Astrocyte (in vitro differentiated cells and primary cell): ENCODE results near the gene FMOD. TPM values are rescaled to one million over a fixed set of nuclear protein-coding genes. Genes with fewer than 3 reads are reported as not detected.

Experiments
- DNase-seq: peaks from one replicate; pipeline ENCODE4 v3.0.0-alpha.2; 2010; ENCODE audit warnings: low read depth
- FAIRE-seq: peaks from 2 replicates; lab custom pipeline; 2011; peaks lifted over from hg19 to GRCh38; lab: Jason Lieb, UNC
- H2AFZ ChIP-seq: 2 replicates; pipeline ENCODE4 v1.6.0; 2012; ENCODE audit warnings: low read depth, low read length, inconsistent platforms
- H3K27ac ChIP-seq: 2 replicates; pipeline ENCODE4 v1.5.1; 2011; ENCODE audit warnings: low read depth, low read length, inconsistent platforms
- H3K27me3 ChIP-seq: 2 replicates; pipeline ENCODE4 v1.6.0; 2011; ENCODE audit warnings: low read length, inconsistent platforms; ENCODE audit not compliant: insufficient read depth
- H3K36me3 ChIP-seq: 2 replicates; pipeline ENCODE4 v1.5.1; 2011; ENCODE audit warnings: low read length, inconsistent platforms; ENCODE audit not compliant: insufficient read depth
- H3K4me1 ChIP-seq: 2 replicates; pipeline ENCODE4 v1.5.1; 2011; ENCODE audit warnings: low read length, inconsistent platforms; ENCODE audit not compliant: insufficient read depth
- H3K4me2 ChIP-seq: 2 replicates; pipeline ENCODE4 v1.6.0; 2012; ENCODE audit warnings: low read length, inconsistent platforms
- H3K4me3 ChIP-seq: 2 replicates; pipeline ENCODE4 v1.5.1; 2011; ENCODE audit warnings: low read depth, mild to moderate bottlenecking, low read length, inconsistent platforms; ENCODE audit not compliant: insufficient read depth
- H3K79me2 ChIP-seq: 2 replicates; pipeline ENCODE4 v1.6.0; 2012; ENCODE audit warnings: mild to moderate bottlenecking, low read length, inconsistent platforms; ENCODE audit not compliant: insufficient read depth
- H3K9ac ChIP-seq: 2 replicates; pipeline ENCODE4 v1.6.0; 2012; ENCODE audit warnings: mild to moderate bottlenecking, low read length, inconsistent platforms
- H3K9me3 ChIP-seq: 2 replicates; pipeline ENCODE4 v1.5.1; 2012; ENCODE audit warnings: low read depth, mild to moderate bottlenecking, low read length, inconsistent platforms; ENCODE audit not compliant: insufficient read depth
- H4K20me1 ChIP-seq: 2 replicates; pipeline ENCODE4 v1.6.0; 2012; ENCODE audit warnings: low read length, inconsistent platforms; ENCODE audit not compliant: insufficient read depth
- H3K27ac Mint-ChIP-seq: one replicate; pipeline ENCODE4 v1.8.0; 2021; ENCODE audit warnings: mild to moderate bottlenecking, mixed read lengths; ENCODE audit not compliant: unreplicated experiment
- H3K27me3 Mint-ChIP-seq: one replicate; pipeline ENCODE4 v1.8.0; 2021; ENCODE audit warnings: low read depth, mixed read lengths; ENCODE audit not compliant: unreplicated experiment
- H3K36me3 Mint-ChIP-seq: one replicate; pipeline ENCODE4 v1.8.0; 2021; ENCODE audit warnings: low read depth, mixed read lengths; ENCODE audit not compliant: unreplicated experiment
- H3K4me1 Mint-ChIP-seq: one replicate; pipeline ENCODE4 v1.8.0; 2021; ENCODE audit warnings: low read depth, mixed read lengths; ENCODE audit not compliant: unreplicated experiment
- H3K4me3 Mint-ChIP-seq: one replicate; pipeline ENCODE4 v1.8.0; 2021; ENCODE audit warnings: mild to moderate bottlenecking, moderate library complexity, mixed read lengths; ENCODE audit not compliant: unreplicated experiment
- H3K9me3 Mint-ChIP-seq: one replicate; pipeline ENCODE4 v1.8.0; 2021; ENCODE audit warnings: mild to moderate bottlenecking, mixed read lengths; ENCODE audit not compliant: unreplicated experiment
- CTCF ChIP-seq: IDR thresholded peaks from 2 replicates; pipeline ENCODE4 v1.5.1; 2011; ENCODE audit warnings: low read depth, mild to moderate bottlenecking, inconsistent platforms, low read length, moderate library complexity; ENCODE audit not compliant: insufficient read depth
- EZH2 ChIP-seq: IDR thresholded peaks from 2 replicates; pipeline ENCODE4 v1.6.1; 2012; ENCODE audit warnings: mild to moderate bottlenecking, low read length, inconsistent platforms; ENCODE audit not compliant: insufficient read depth
- total RNA-seq: library from RNA; stranded (reverse); gene quantifications from 2 replicates; pipeline ENCODE4 v1.2.1, GENCODE V29; 2021

Gene FMOD
- total RNA-seq, 1 donor from 2014 or later = not detected

- no peak for TF ChIP-seq EZH2
- no peak for TF ChIP-seq CTCF
- Mint-ChIP-seq H3K27me3 (peaks cover 3% of the 10 kb centered on the region), H3K27ac (no peak overlapping the region), H3K4me1 (no peaks in the 10 kb centered on the region), H3K36me3 (no peaks in the 10 kb centered on the region), H3K9me3 (peaks cover 1% of the 10 kb centered on the region), H3K4me3 (no peak overlapping the region)
- DNase-seq (no peak), FAIRE-seq (no peak)
- no peak overlapping the region for H3K27ac ChIP-seq
- H4K20me1 ChIP-seq = no peaks in the 10 kb centered on the region
- H3K9me3 ChIP-seq = no peaks in the 10 kb centered on the region
- no peak overlapping the region for H3K4me3 ChIP-seq
- no peaks in the 10 kb centered on the region for H3K79me2 ChIP-seq
- H3K27me3 ChIP-seq = peaks cover 5% of the 10 kb centered on the region
- no peak overlapping the region for H3K9ac ChIP-seq
- H3K4me1 ChIP-seq = no peaks in the 10 kb centered on the region
- no peaks in the 10 kb centered on the region for H3K36me3 ChIP-seq
- no peak overlapping the region for H2AFZ ChIP-seq
- H3K4me2 ChIP-seq = no peak overlapping the region
These were observed 39.4 kb upstream of the FMOD start for GRCh38 chr1:203390298-203390697.

- no peak for DNase-seq
- TF ChIP-seq EZH2 (no peak), CTCF (no peak)
- H3K27me3 Mint-ChIP-seq = peaks cover 7% of the 10 kb centered on the region
- Histone ChIP-seq H3K9me3 (no peaks in the 10 kb centered on the region), H3K27me3 (peaks cover 10% of the 10 kb centered on the region), H4K20me1 (no peaks in the 10 kb centered on the region), H3K79me2 (no peaks in the 10 kb centered on the region), H3K9ac (no peak overlapping the region), H3K4me1 (no peaks in the 10 kb centered on the region), H3K4me3 (no peak overlapping the region), H3K4me2 (no peak overlapping the region), H2AFZ (no peak overlapping the region), H3K27ac (no peak overlapping the region), H3K36me3 (no peaks in the 10 kb centered on the region)
- H3K27ac Mint-ChIP-seq = no peak overlapping the region
- peaks cover 1% of the 10 kb centered on the region for H3K9me3 Mint-ChIP-seq
- FAIRE-seq = no peak
- H3K4me1 Mint-ChIP-seq = no peaks in the 10 kb centered on the region
- H3K36me3 Mint-ChIP-seq = no peaks in the 10 kb centered on the region
- H3K4me3 Mint-ChIP-seq = no peak overlapping the region
These were observed 37.8 kb upstream of the FMOD start for GRCh38 chr1:203388683-203389082.

- TF ChIP-seq CTCF = no peak
- peaks cover 22% of the 10 kb centered on the region for H3K27me3 ChIP-seq
- no peak overlapping the region for H3K4me3 ChIP-seq
- no peaks in the 10 kb centered on the region for H3K4me1 ChIP-seq
- no peak overlapping the region for H3K4me2 ChIP-seq
- no peaks in the 10 kb centered on the region for H3K9me3 ChIP-seq
- no peaks in the 10 kb centered on the region for H4K20me1 ChIP-seq
- Mint-ChIP-seq H3K27me3 (peaks cover 35% of the 10 kb centered on the region), H3K4me1 (peaks cover 12% of the 10 kb centered on the region), H3K4me3 (no peak overlapping the region), H3K27ac (no peak overlapping the region), H3K36me3 (no peaks in the 10 kb centered on the region), H3K9me3 (peaks cover 5% of the 10 kb centered on the region)
- no peak overlapping the region for H3K9ac ChIP-seq
- H3K27ac ChIP-seq = no peak overlapping the region
- H3K36me3 ChIP-seq = no peaks in the 10 kb centered on the region
- no peak for FAIRE-seq
- no peak overlapping the region for H2AFZ ChIP-seq
- H3K79me2 ChIP-seq = no peaks in the 10 kb centered on the region
- DNase-seq = no peak
These were observed 31.1 kb upstream of the FMOD start for GRCh38 chr1:203382026-203382425.
